Endothelial cell of umbilical vein (primary cell): ENCODE measurements around the gene SMAD2.

Experiments
- CTCF ChIP-seq, 2 donors: IDR thresholded peaks; 1 replicate in 1 of 2; 2 replicates in 1 of 2; pipeline ENCODE4 v1.5.1; 2011; ENCODE audit warnings: low read length in 2 of 2, mild to moderate bottlenecking in 2 of 2, moderate library complexity in 2 of 2, control low read depth in 1 of 2, inconsistent platforms in 1 of 2, low read depth in 1 of 2; ENCODE audit not compliant: insufficient read depth in 1 of 2; ENCODE audit errors: extremely low read depth in 1 of 2
- EZH2 ChIP-seq: IDR thresholded peaks from 2 replicates; pipeline ENCODE4 v1.6.1; 2012; ENCODE audit warnings: borderline replicate concordance, low read depth, mild to moderate bottlenecking, moderate library complexity, low read length, inconsistent platforms; ENCODE audit not compliant: severe bottlenecking
- FOS ChIP-seq: IDR thresholded peaks from 2 replicates; pipeline ENCODE4 v1.6.1; 2011; ENCODE audit warnings: mild to moderate bottlenecking, low read length, moderate library complexity, borderline replicate concordance; ENCODE audit not compliant: insufficient read depth
- GATA2 ChIP-seq: IDR thresholded peaks from 2 replicates; pipeline ENCODE4 v1.7.0; 2011; ENCODE audit warnings: low read depth, mild to moderate bottlenecking, moderate library complexity, mixed read lengths, low read length; ENCODE audit not compliant: insufficient read length, insufficient read depth
- JUN ChIP-seq: IDR thresholded peaks from 2 replicates; pipeline ENCODE4 v1.6.1; 2011; ENCODE audit warnings: borderline replicate concordance, low read depth; ENCODE audit not compliant: insufficient read length, insufficient read depth
- MYC ChIP-seq: IDR thresholded peaks from one replicate; pipeline ENCODE4 v1.6.1; 2011; ENCODE audit warnings: mild to moderate bottlenecking, low read depth, low read length
- POLR2A ChIP-seq: IDR thresholded peaks from 2 replicates; pipeline ENCODE4 v1.6.1; 2012; ENCODE audit warnings: low read depth, mild to moderate bottlenecking, control low read depth, low read length
- POLR2AphosphoS5 ChIP-seq: IDR thresholded peaks from 2 replicates; pipeline ENCODE4 v1.6.1; 2012; ENCODE audit warnings: low read depth, mild to moderate bottlenecking, control low read depth, low read length, moderate library complexity; ENCODE audit not compliant: insufficient read depth
- TF ChIP-seq, protein P1 (sequence below): IDR thresholded peaks from 2 replicates; pipeline ENCODE4 v1.6.1; 2011; ENCODE audit not compliant: insufficient read depth, insufficient read length

DNA sequence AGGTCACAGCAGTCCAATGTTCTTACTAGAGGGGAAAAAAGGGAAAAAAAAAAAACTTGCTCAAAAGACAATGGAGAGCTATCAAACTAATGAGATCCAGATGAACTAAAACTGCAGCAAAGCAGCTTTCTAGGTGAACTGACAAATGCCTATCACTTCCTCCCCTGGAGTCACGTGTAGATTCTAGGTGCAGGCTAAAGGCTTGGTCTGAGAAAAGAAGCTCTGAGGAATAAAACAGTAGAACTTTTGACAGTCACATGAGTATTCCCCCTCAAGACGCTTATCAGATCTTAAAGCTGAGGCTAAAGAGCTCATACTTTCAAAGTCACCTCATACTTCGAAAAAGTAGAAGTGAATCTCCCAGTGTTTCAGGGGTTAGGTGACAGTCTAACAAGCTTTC lies 42.3 kb downstream of the SMAD2 start:
- no peak for TF ChIP-seq EZH2
- TF ChIP-seq CTCF (IDR thresholded peaks at IDR 0.05; ENCODE audit: extremely low read depth in 1 of 2, insufficient read depth in 1 of 2, low read depth in 1 of 2, low read length in 2 of 2): no peak
- no peak for TF ChIP-seq POLR2A
- TF ChIP-seq POLR2AphosphoS5: no peak
- TF ChIP-seq, protein P1, sequence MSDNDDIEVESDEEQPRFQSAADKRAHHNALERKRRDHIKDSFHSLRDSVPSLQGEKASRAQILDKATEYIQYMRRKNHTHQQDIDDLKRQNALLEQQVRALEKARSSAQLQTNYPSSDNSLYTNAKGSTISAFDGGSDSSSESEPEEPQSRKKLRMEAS: no peak
- no peak for TF ChIP-seq JUN
- TF ChIP-seq FOS: no peak
- no peak for TF ChIP-seq MYC
- TF ChIP-seq GATA2: no peak
